Cardiac fibroblast (primary cell): Measurements from ENCODE around the gene LRRC7.

Experiments used
- DNase-seq, 2 donors: peaks; one replicate each; pipeline versions ENCODE4 v3.0.0 to v3.0.0-alpha.2; 2010; ENCODE audit warnings: low read depth in 2 of 2
- H3K4me3 ChIP-seq, 2 donors: replicated peaks in 1 of 2; 1 replicate in 1 of 2; 2 replicates in 1 of 2; pipeline ENCODE4 v1.5.1; 2011; ENCODE audit warnings: low read depth in 2 of 2, low read length in 2 of 2, mild to moderate bottlenecking in 2 of 2, moderate library complexity in 1 of 2
- CTCF ChIP-seq: IDR thresholded peaks from one replicate; pipeline ENCODE4 v1.5.1; 2011; ENCODE audit warnings: low read depth, mild to moderate bottlenecking, low read length, inconsistent platforms

Gene LRRC7

GRCh38 chr1:69679965-69680364 is 112.2 kb downstream of the LRRC7 start:
- no peak overlapping the region for H3K4me3 ChIP-seq
- no peak for TF ChIP-seq CTCF
- no peak for DNase-seq

- no peak for DNase-seq
- H3K4me3 ChIP-seq, result no peak overlapping the region
- no peak for TF ChIP-seq CTCF
Observed at GRCh38 chr1:69686367-69686984, 118.8 kb downstream of the LRRC7 start.

- no peak overlapping the region for H3K4me3 ChIP-seq
- no peak for TF ChIP-seq CTCF
- DNase-seq, result no peak
Observed at GRCh38 chr1:69688193-69688592, 120.5 kb downstream of the LRRC7 start.

GRCh38 chr1:69691179-69691578 is 123.5 kb downstream of the LRRC7 start:
- TF ChIP-seq CTCF, result no peak
- no peak for DNase-seq
- H3K4me3 ChIP-seq, result no peak overlapping the region

- no peak for TF ChIP-seq CTCF
- DNase-seq, result no peak
- H3K4me3 ChIP-seq, result no peak overlapping the region
Observed at GRCh38 chr1:69693921-69694675, 126.4 kb downstream of the LRRC7 start.

- no peak overlapping the region for H3K4me3 ChIP-seq
- DNase-seq, result no peak
- no peak for TF ChIP-seq CTCF
Observed at GRCh38 chr1:69697340-69697739, 129.6 kb downstream of the LRRC7 start.
